HAP-1 (cell line): ENCODE measurements around the gene MRPS24.
"Not testable (repeated sequence)": the region's sequence is repeated elsewhere in the genome, so short reads cannot be mapped to it uniquely, and the experiment has no call there.

Experiments used
- DNase-seq, 2 experiments: peaks; one replicate each; pipeline ENCODE4 v3.0.0-alpha.2; 2016 to 2020; ENCODE audit warnings: low spot score in 2 of 2
- H3K27me3 ChIP-seq: fragments of 250-450 bp; sonication (Bioruptor Pico); 2 replicates; pipeline ENCODE4 v1.5.1; 2020; ENCODE audit warnings: low read depth, mild to moderate bottlenecking, moderate library complexity
- H3K36me3 ChIP-seq: fragments of 250-450 bp; sonication (Bioruptor Pico); replicated peaks from 2 replicates; pipeline ENCODE4 v1.5.1; 2020; ENCODE audit warnings: mild to moderate bottlenecking
- H3K4me1 ChIP-seq: fragments of 250-450 bp; sonication (Bioruptor Pico); 2 replicates; pipeline ENCODE4 v1.5.1; 2020; ENCODE audit warnings: mild to moderate bottlenecking
- H3K4me3 ChIP-seq: fragments of 250-450 bp; sonication (Bioruptor Pico); 2 replicates; pipeline ENCODE4 v1.5.1; 2020; ENCODE audit warnings: mild to moderate bottlenecking, moderate library complexity
- H3K9me3 ChIP-seq: fragments of 250-450 bp; sonication (Bioruptor Pico); 2 replicates; pipeline ENCODE4 v1.5.1; 2020; ENCODE audit warnings: mild to moderate bottlenecking, moderate library complexity
- in situ Hi-C: fragments of 300-500 bp; cut with MboI; formaldehyde crosslinking; loops from 3 replicates; pipeline ENCODE4 v1.14.3; 2020; ENCODE audit warnings: low sequenced_read_pairs, inconsistent platforms, mixed read lengths

Gene MRPS24

GRCh38 chr7:43869006-43869866, at the start of gene MRPS24:
TSS of gene MRPS24 (minus strand) at chr7:43869517. CDS start at chr7:43869495, 22 bp downstream.
- DNase-seq: peak; percentile 94 to 97
- in situ Hi-C loops: no loop called here
- peaks cover 5% of the 10 kb centered on the region; the same call in 1 of the 2 replicates for H3K9me3 ChIP-seq
- no peaks in the 10 kb centered on the region for H3K27me3 ChIP-seq
- H3K36me3 ChIP-seq: peaks cover 15% of the 10 kb centered on the region
- H3K4me3 ChIP-seq: peak within 1 kb of the TSS; percentile 81
- H3K4me1 ChIP-seq: peaks cover 7% of the 10 kb centered on the region

- H3K36me3 ChIP-seq: no peaks in the 10 kb centered on the region
- H3K9me3 ChIP-seq: no peaks in the 10 kb centered on the region; the same call in 1 of the 2 replicates
- no peaks in the 10 kb centered on the region for H3K27me3 ChIP-seq
- H3K4me1 ChIP-seq: no peaks in the 10 kb centered on the region
- in situ Hi-C loops: no loop called here
- H3K4me3 ChIP-seq: no peak overlapping the region
- DNase-seq: peak in 1 of 2 experiments; percentile 46
Measured at GRCh38 chr7:43915907-43916306, 46.6 kb upstream of the MRPS24 start.

- in situ Hi-C loops: no loop called here
- no peak for DNase-seq
- no peak overlapping the region for H3K4me3 ChIP-seq
Measured at GRCh38 chr7:43914795-43915194, 45.5 kb upstream of the MRPS24 start.

GRCh38 chr7:43906331-43907010, 37.2 kb upstream of the MRPS24 start, which contains the start of gene URGCP:
TSS of gene URGCP (minus strand) at chr7:43906596. CDS start at chr7:43906575, 21 bp downstream.
- Histone ChIP-seq H3K4me1 (peaks cover 6% of the 10 kb centered on the region; the same call in 1 of the 2 replicates), H3K36me3 (no peaks in the 10 kb centered on the region), H3K9me3 (no peaks in the 10 kb centered on the region), H3K4me3 (peak within 1 kb of the TSS; percentile 47), H3K27me3 (no peaks in the 10 kb centered on the region)
- in situ Hi-C loops: no loop called here
- peak in 1 of 2 experiments; percentile 63 for DNase-seq

More at GRCh38 chr7:43914795-43915194, 45.5 kb upstream of the MRPS24 start:
- Histone ChIP-seq H3K4me1 (no peaks in the 10 kb centered on the region), H3K27me3 (no peaks in the 10 kb centered on the region), H3K9me3 (no peaks in the 10 kb centered on the region; the same call in 1 of the 2 replicates), H3K36me3 (no peaks in the 10 kb centered on the region)

GRCh38 chr7:43905956-43906330, 36.6 kb upstream of the MRPS24 start:
- peak overlapping the region; percentile 47 for H3K4me3 ChIP-seq
- H3K4me1 ChIP-seq: peaks cover 6% of the 10 kb centered on the region; the same call in 1 of the 2 replicates
- no peaks in the 10 kb centered on the region for H3K36me3 ChIP-seq
- no peaks in the 10 kb centered on the region for H3K9me3 ChIP-seq
- no peaks in the 10 kb centered on the region for H3K27me3 ChIP-seq
- in situ Hi-C loops: no loop called here
- DNase-seq: peak in 1 of 2 experiments; percentile 51

- no peaks in the 10 kb centered on the region for H3K27me3 ChIP-seq
- in situ Hi-C loops: no loop called here
- H3K36me3 ChIP-seq: no peaks in the 10 kb centered on the region
- peak in 1 of 2 experiments; percentile 61 for DNase-seq
- peak overlapping the region; percentile 47 for H3K4me3 ChIP-seq
- H3K9me3 ChIP-seq: no peaks in the 10 kb centered on the region
- peaks cover 6% of the 10 kb centered on the region; the same call in 1 of the 2 replicates for H3K4me1 ChIP-seq
Measured at GRCh38 chr7:43905209-43905946, 36.1 kb upstream of the MRPS24 start.

GRCh38 chr7:43904533-43905208, 35.4 kb upstream of the MRPS24 start:
- H3K36me3 ChIP-seq: no peaks in the 10 kb centered on the region
- H3K4me1 ChIP-seq: peaks cover 6% of the 10 kb centered on the region; the same call in 1 of the 2 replicates
- no peaks in the 10 kb centered on the region for H3K27me3 ChIP-seq
- in situ Hi-C loops: no loop called here
- no peaks in the 10 kb centered on the region for H3K9me3 ChIP-seq
- DNase-seq: no peak
- H3K4me3 ChIP-seq: peak overlapping the region; percentile 47; the same call in 1 of the 2 replicates

- no peaks in the 10 kb centered on the region for H3K9me3 ChIP-seq
- DNase-seq: no peak
- no peak overlapping the region for H3K4me3 ChIP-seq
- H3K36me3 ChIP-seq: no peaks in the 10 kb centered on the region
- H3K4me1 ChIP-seq: peaks cover 6% of the 10 kb centered on the region; the same call in 1 of the 2 replicates
- in situ Hi-C loops: no loop called here
- H3K27me3 ChIP-seq: no peaks in the 10 kb centered on the region
Measured at GRCh38 chr7:43902542-43903054, 33.3 kb upstream of the MRPS24 start.

- H3K9me3 ChIP-seq, H3K4me1 ChIP-seq, H3K27me3 ChIP-seq, H3K4me3 ChIP-seq, DNase-seq, in situ Hi-C loops, H3K36me3 ChIP-seq: not testable (repeated sequence)
Measured at GRCh38 chr7:43898571-43898970, 29.3 kb upstream of the MRPS24 start.

GRCh38 chr7:43895847-43896415, 26.6 kb upstream of the MRPS24 start:
- Histone ChIP-seq H3K27me3 (no peaks in the 10 kb centered on the region), H3K4me1 (no peaks in the 10 kb centered on the region; the same call in 1 of the 2 replicates), H3K4me3 (no peak overlapping the region), H3K9me3 (no peaks in the 10 kb centered on the region), H3K36me3 (0 out of 2 replicates have a peak, but pooled peaks cover 3% of the 10 kb centered on the region)
- in situ Hi-C loops: no loop called here
- DNase-seq: no peak

GRCh38 chr7:43891069-43891955, 22.0 kb upstream of the MRPS24 start:
- H3K9me3 ChIP-seq: no peaks in the 10 kb centered on the region
- 0 out of 2 replicates have a peak, but pooled peaks cover 6% of the 10 kb centered on the region for H3K36me3 ChIP-seq
- no peak overlapping the region for H3K4me3 ChIP-seq
- no peak for DNase-seq
- in situ Hi-C loops: no loop called here
- H3K4me1 ChIP-seq: no peaks in the 10 kb centered on the region; the same call in 1 of the 2 replicates
- no peaks in the 10 kb centered on the region for H3K27me3 ChIP-seq

GRCh38 chr7:43890468-43890867, 21.2 kb upstream of the MRPS24 start:
- no peaks in the 10 kb centered on the region; the same call in 1 of the 2 replicates for H3K4me1 ChIP-seq
- no peak for DNase-seq
- no peaks in the 10 kb centered on the region for H3K27me3 ChIP-seq
- in situ Hi-C loops: no loop called here
- no peaks in the 10 kb centered on the region for H3K9me3 ChIP-seq
- H3K36me3 ChIP-seq: peaks cover 9% of the 10 kb centered on the region; the same call in 1 of the 2 replicates
- H3K4me3 ChIP-seq: no peak overlapping the region
